ENCODE measurements around the gene HRH4.
A peak's percentile ranks its signal among the peaks of the same experiment; 100 is the strongest.

Gene HRH4

GRCh38 chr18:24470022-24470618 is 9.7 kb downstream of the HRH4 start:
- no peak for DNase-seq

- DNase-seq, result no peak
These were observed 10.4 kb downstream of the HRH4 start for GRCh38 chr18:24470805-24471204.

- DNase-seq, result no peak
These were observed 12.2 kb downstream of the HRH4 start for GRCh38 chr18:24472591-24472990.

- no peak for DNase-seq
These were observed 14.0 kb downstream of the HRH4 start for GRCh38 chr18:24474406-24474805.

- DNase-seq, result no peak
These were observed 15.6 kb downstream of the HRH4 start for GRCh38 chr18:24475926-24476589.

GRCh38 chr18:24479371-24479770 is 18.9 kb downstream of the HRH4 start:
- no peak for DNase-seq

GRCh38 chr18:24482821-24483220 is 22.4 kb downstream of the HRH4 start:
- DNase-seq, result no peak

GRCh38 chr18:24485681-24486080 is 25.2 kb downstream of the HRH4 start:
- no peak for DNase-seq

GRCh38 chr18:24486684-24487083 is 26.2 kb downstream of the HRH4 start:
- DNase-seq, result no peak

- DNase-seq, result peak; percentile 21
These were observed 28.5 kb downstream of the HRH4 start for GRCh38 chr18:24488824-24489493.

- DNase-seq, result no peak
These were observed 30.1 kb downstream of the HRH4 start for GRCh38 chr18:24490539-24490938.

- DNase-seq, result peak; percentile 27
These were observed 31.7 kb downstream of the HRH4 start for GRCh38 chr18:24491927-24492834.

- DNase-seq, result no peak
These were observed 34.1 kb downstream of the HRH4 start for GRCh38 chr18:24494586-24494985.

- DNase-seq, result no peak
These were observed 36.8 kb downstream of the HRH4 start for GRCh38 chr18:24497031-24497754.

GRCh38 chr18:24499814-24500213 is 39.4 kb downstream of the HRH4 start:
- no peak for DNase-seq

GRCh38 chr18:24500217-24500616 is 39.8 kb downstream of the HRH4 start:
- DNase-seq, result no peak

GRCh38 chr18:24500766-24501165 is 40.3 kb downstream of the HRH4 start:
- DNase-seq, result no peak

- no peak for DNase-seq
These were observed 42.5 kb downstream of the HRH4 start for GRCh38 chr18:24502667-24503523.

- no peak for DNase-seq
These were observed 44.0 kb downstream of the HRH4 start for GRCh38 chr18:24504401-24504800.

- DNase-seq, result no peak
These were observed 45.7 kb downstream of the HRH4 start for GRCh38 chr18:24506175-24506574.

- DNase-seq, result no peak
These were observed 49.0 kb downstream of the HRH4 start for GRCh38 chr18:24509435-24509834.

- no peak for DNase-seq
These were observed 54.0 kb downstream of the HRH4 start for GRCh38 chr18:24514439-24514838.
